ENCODE results near the gene CNGA4.

Gene CNGA4, protein sequence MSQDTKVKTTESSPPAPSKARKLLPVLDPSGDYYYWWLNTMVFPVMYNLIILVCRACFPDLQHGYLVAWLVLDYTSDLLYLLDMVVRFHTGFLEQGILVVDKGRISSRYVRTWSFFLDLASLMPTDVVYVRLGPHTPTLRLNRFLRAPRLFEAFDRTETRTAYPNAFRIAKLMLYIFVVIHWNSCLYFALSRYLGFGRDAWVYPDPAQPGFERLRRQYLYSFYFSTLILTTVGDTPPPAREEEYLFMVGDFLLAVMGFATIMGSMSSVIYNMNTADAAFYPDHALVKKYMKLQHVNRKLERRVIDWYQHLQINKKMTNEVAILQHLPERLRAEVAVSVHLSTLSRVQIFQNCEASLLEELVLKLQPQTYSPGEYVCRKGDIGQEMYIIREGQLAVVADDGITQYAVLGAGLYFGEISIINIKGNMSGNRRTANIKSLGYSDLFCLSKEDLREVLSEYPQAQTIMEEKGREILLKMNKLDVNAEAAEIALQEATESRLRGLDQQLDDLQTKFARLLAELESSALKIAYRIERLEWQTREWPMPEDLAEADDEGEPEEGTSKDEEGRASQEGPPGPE
- 0 to 0.24 reads per million in 2 donors for total RNA-seq

DNA sequence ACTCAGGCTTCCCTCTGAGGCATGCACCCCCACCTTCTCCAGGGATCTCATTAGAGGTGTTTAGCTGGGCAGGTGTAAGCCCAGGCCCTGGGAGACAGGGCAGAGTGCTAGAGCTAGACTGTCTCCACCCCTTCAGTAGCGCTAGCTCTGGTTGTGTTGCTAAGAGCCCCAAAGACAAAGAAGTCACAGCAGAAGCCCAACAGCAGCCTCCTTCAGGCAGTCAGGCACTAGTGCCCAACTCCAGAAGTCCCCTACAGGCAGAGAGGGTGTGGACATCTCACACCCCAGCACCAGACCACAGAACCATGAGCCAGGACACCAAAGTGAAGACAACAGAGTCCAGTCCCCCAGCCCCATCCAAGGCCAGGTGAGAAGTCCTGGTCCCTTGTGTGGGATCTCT lies at the start of gene CNGA4:
Gene CNGA4 (plus strand): TSS at position 188 of the 400 bp plus-strand sequence. CDS start 118 bp downstream, at position 306.
- no peak for DNase-seq

DNA sequence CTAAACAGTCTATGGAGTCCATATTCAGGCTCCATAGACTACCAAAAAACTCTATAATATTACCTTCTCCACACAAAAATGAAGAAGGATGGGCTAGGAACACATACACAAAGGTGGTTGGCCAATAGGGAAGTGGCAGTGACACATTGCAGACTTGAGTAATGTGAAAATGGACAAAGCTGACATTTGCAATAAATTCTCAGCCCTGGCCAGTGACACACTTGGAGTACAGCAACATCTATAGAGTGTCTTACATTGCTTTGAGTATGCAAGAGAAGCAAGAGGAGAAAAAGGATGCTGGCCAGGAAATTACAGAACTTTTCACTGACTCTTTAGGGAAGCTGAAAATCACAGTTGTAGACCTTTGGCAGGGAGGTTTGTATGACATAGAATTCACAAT lies 47.1 kb upstream of the CNGA4 start:
- no peak for DNase-seq

DNA sequence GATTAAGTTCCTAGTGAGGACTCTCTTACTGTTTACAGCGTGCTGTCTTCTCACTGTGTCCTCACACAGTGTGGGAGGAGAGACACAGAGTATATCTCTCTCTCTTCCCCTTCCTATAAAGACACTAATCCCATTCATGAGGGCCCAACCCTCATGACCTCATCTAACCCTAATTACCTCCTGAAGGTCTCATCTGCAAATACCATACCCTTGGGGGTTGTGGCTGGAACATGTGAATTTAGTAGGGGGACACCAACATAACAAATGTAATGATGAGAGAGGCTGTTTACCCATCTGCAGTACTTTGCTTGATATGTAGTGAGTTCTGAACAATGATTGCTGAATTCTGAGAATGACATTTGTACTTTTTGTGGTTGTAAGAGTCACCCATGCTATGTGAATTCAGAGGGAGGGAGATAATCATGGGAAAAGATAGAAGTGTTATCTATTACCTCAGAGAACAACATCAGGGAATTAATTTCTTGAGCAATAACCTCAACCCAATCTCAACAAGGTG lies 44.8 kb upstream of the CNGA4 start:
- no peak for DNase-seq

DNA sequence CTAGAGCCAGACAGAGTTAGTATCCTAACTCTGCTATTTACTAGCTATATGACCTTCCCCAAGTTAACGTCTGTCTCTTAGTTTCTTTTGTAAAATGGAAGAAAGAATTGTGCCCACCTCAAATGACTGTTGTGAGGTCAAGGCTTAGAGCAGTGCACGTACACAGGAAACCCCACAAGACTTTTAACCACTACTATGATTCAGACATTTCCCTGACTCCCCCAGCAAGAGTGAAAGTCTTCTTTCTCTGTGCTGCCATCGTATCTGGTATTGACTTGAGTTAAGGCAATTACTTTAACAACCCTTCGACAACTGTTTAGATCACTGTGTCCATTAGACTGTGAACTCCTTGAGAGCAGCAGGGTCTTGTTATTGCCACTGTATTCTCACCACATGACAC lies 42.5 kb upstream of the CNGA4 start:
- DNase-seq: no peak

GRCh38 chr11:6197466-6198200 lies 41.3 kb upstream of the CNGA4 start:
- no peak for DNase-seq

GRCh38 chr11:6199174-6199810 lies 39.6 kb upstream of the CNGA4 start, which contains the start of gene OR52W1:
Gene OR52W1, plus strand, starts transcription at chr11:6199224. Its CDS starts 0 bp downstream, at chr11:6199224.
- no peak for DNase-seq

GRCh38 chr11:6200975-6201374 lies 37.9 kb upstream of the CNGA4 start:
- no peak for DNase-seq

DNA sequence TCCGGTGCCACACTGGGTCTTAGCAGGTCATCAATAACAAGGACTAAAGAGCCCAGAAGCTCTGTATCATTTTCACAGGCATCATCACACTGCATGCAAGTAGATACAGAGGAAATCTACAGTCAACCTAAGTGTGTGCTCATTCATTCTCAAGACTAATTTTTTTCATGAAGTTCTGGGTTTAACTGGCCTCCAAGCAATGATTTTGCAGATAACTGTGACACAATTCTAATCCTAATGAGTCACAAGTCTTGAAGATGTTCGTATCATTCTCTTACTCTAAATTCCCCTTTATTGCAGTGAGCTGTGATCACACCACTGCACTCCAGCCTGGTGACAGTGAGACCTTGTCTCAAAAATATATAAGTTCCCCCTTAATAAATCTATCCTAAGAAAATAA lies 37.4 kb upstream of the CNGA4 start:
- no peak for DNase-seq

DNA sequence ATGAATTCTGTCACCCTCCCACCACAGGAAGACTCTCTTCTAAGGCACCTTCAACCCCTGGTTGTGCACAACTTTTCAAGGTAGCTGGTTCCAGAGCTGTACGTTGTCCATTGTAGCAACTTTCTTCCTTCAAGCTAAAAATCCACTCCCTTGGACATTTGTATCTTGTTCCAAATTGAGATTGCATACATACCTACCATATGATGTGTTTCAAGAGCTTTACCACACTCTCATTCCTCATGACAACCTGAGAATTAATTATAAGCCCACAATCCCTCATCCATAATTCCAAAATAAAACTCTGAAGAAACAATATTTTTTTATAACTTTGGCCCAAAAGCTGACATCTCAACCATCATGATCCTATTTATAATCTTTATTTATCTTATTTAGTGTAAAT lies 36.8 kb upstream of the CNGA4 start:
- DNase-seq: no peak

DNA sequence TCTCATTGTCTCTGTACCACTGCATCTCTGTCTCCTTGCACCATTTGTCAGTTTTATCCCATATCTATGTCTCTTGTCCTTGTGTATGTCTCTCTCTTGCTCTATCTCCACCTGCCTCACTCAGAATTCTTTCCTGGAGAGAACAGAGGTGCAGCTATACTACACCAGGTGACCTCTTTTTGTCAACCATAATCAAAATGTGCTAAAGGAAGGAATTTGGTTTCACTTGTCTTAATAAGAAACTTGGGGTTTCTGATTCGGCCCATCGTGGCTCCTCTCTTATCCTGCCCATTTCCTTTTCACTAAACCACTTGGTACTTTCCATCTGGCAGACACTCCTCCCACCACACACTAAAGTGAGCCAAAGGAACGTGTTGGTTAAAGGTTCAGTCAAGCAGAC lies 35.6 kb upstream of the CNGA4 start:
- no peak for DNase-seq

DNA sequence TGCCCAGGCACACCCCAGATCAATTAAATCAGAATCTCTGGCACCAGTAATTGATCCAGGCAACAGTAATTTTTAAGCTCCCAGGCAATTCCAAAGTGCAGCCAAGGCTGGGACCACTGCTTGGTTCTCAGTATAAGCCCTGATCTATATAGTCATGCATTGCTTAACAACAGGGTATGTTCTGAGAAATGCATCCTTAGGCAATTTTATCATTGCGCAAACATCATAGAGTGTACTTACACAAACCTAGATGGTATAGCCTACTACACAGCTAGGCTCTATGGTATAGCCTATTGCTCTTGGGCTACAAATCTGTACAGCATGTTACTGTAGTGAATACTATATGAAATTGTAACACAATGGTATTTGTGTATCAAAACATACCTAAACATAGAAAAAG lies 34.2 kb upstream of the CNGA4 start:
- no peak for DNase-seq

DNA sequence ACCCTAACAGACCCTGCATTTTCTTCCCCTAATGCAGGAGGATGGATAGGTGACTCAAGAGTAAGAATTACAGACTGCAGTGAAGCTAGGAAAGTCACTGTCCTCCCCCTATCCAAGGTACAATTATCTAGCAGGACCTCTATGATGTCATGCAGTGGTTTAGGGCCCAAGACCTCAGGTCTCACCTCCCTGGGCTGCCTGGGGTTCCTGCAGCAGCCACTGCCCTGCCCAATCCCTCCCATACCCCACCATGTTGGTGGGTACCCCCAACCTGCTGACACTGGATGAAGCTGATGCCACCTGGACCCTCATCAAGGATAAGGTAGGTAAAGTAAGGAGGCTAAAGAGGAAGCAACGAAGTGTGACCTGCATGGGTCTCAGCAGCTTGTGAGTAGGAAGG lies 33.5 kb upstream of the CNGA4 start, which contains the start of gene C11orf42:
Gene C11orf42 (plus strand): TSS at position 192 of the 400 bp plus-strand sequence. CDS start 59 bp downstream, at position 251.
- no peak for DNase-seq

GRCh38 chr11:6206456-6207180 lies 32.3 kb upstream of the CNGA4 start:
- DNase-seq: no peak

- no peak for DNase-seq
Measured at GRCh38 chr11:6209801-6210200, 29.1 kb upstream of the CNGA4 start.

DNA sequence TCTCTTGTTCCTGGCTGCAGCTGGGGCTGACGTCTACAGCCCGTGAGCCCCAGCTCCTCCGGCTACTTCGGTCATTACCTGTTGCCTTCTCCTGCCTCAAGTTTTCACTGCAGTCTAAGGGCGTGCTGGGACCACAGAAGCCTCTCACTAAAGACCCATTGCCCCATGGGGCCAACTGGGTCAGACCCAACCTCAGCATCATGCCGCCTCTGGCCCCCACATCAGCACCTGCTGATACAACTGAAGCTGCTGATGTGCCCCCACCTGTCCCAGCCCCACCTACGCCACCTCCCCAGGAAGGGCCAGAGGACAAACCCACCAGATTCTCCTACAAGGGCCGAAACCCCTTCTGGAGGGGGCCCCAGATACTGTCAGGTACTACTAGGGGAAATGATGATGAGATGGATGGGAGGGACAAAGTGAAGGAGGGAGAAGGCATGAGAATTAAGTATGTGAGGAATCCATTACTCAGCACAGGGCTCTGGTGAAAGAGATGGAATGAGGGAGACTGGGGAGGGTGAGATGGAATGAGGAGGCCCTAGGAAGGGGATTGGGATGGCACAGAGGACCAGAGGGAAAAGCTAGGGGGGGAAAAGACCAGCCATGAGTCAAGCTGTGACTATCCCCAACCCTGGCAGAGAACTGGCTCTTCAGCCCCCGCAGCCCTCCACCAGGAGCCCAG lies 28.5 kb upstream of the CNGA4 start:
- no peak for DNase-seq

- DNase-seq: no peak
Measured at GRCh38 chr11:6214530-6214929, 24.4 kb upstream of the CNGA4 start.

DNA sequence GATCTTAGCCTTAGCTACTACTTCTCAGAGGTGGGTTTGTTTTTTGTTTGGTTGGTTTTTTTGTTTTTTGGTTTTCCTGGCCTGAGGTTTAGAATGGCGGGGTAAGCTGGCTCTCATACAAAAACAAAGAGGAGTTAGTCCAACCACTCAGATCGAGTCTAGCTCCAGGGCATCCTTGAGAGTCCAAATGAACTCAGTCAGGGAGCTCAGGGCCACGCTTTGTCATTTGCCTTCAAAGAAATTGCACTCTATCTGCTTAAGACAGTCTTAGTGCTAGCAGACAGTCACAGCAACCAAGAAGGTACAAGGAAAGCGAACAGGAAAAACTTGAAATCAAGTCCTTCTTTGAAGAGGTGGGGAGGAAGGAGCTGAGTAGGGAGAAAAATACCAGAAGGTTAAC lies 22.4 kb upstream of the CNGA4 start:
- no peak for DNase-seq

DNA sequence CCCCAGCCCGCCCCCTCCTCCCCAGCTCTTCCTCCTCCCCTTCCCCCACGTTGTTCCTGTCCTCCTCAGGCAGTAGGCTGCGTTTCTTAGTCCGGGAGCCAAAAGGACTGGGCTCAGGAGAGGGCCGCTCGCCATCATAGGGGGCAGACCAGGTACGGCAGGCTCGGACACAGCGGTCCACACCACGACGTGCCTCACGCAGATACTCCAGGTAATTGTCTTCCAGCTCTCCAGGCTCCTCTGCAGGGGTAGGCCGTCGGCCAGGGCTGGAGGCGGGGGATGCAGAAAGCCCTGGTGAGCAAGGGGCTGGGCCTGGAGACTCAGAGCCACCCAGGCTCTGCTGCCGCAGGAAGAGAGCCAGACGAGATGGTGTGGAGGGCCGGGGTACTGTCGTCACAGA lies 21.2 kb upstream of the CNGA4 start:
- DNase-seq: no peak

DNA sequence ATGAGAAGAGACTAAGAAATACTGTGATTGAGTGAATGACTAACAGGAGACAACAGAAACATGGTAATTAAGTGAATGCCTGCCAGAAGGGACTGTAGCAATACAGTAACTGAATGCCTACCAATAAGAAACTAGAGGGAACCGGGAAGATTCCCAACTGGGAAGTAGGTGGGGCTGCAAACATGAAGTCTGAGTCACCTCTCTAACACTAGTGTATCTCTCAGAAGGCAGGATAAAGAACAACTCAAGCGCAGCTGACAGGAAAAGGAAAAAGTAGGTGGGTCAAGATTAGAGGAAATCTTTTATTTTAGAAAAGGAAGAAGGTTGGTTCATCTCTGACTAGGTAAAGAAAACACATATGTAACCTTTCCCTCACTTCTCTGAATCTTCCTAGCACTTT lies 19.5 kb upstream of the CNGA4 start:
- no peak for DNase-seq

GRCh38 chr11:6223854-6224253 lies 15.0 kb upstream of the CNGA4 start:
- DNase-seq: no peak

GRCh38 chr11:6224421-6224820 lies 14.5 kb upstream of the CNGA4 start:
- no peak for DNase-seq

DNA sequence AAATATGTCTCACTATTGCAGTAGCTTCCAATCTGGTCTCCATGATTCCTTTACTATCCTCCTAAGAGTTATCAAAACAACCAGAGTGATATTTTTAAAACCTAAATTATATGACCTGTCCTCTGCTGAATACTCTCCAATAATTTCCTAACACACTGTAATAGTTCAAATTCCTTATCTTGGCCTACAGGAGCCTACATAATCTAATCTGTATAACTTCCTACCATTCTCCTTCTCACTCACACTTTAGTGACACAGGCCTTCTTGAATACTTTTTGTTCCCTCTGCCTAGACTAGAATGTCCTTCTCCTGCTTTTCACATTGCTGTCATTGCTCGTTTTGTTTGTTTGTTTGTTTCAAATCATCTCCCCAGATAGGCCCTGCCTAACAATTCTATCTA lies 13.9 kb upstream of the CNGA4 start:
- no peak for DNase-seq

All from T-helper 9 cell (primary cell).